ENCODE data around the gene HASPIN.

The HASPIN gene

GRCh38 chr17:3748576-3748975 lies 24.9 kb downstream of the HASPIN start:
- FAIRE-seq = no peak
- TF ChIP-seq POLR2A (IDR thresholded peaks at IDR 0.05; ENCODE audit: low read depth, low read length) = no peak
- no peak for TF ChIP-seq SPI1 (IDR thresholded peaks at IDR 0.05; ENCODE audit: low read depth, low read length)
- TF ChIP-seq POLR2AphosphoS5 (IDR thresholded peaks at IDR 0.05; ENCODE audit: low read depth, low read length) = no peak
- no peak for TF ChIP-seq TAF1 (IDR thresholded peaks at IDR 0.05; ENCODE audit: low read depth, low read length)
- no peak for TF ChIP-seq PAX5 (IDR thresholded peaks at IDR 0.05; ENCODE audit: insufficient read depth, low read length, severe bottlenecking)
- TF ChIP-seq POU2F2 (IDR thresholded peaks at IDR 0.05; ENCODE audit: low read depth, low read length) = no peak
- no peak for DNase-seq (ENCODE audit: insufficient read length, low spot score)

- no peak for TF ChIP-seq POLR2A (IDR thresholded peaks at IDR 0.05; ENCODE audit: low read depth, low read length)
- no peak for TF ChIP-seq POU2F2 (IDR thresholded peaks at IDR 0.05; ENCODE audit: low read depth, low read length)
- no peak for TF ChIP-seq TAF1 (IDR thresholded peaks at IDR 0.05; ENCODE audit: low read depth, low read length)
- TF ChIP-seq SPI1 (IDR thresholded peaks at IDR 0.05; ENCODE audit: low read depth, low read length) = no peak
- no peak for TF ChIP-seq POLR2AphosphoS5 (IDR thresholded peaks at IDR 0.05; ENCODE audit: low read depth, low read length)
- DNase-seq (ENCODE audit: insufficient read length, low spot score) (no peak), FAIRE-seq (no peak)
Observed at GRCh38 chr17:3750296-3750695, 26.6 kb downstream of the HASPIN start.

DNA sequence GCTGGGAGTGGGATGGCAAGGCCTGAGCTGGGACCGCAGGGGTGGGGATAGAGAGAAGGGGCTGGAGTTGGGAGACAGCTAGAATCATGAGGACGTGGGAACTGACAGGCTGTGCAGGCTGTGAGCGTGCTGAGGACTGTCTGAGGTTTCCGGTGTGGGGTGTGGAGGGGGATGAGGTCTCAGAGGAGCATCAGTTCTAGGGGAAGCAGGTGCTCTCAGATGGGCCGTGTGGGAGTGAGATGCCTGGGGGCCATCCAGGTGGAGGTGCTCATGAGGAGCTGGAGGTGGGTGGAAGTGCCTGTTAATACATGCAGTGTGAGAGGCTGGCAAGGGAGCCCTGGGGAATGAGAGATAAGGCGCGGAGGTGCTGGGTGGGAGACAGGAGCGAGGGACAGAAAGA lies 27.2 kb downstream of the HASPIN start:
- TF ChIP-seq PAX5 (IDR thresholded peaks at IDR 0.05; ENCODE audit: insufficient read depth, low read length, severe bottlenecking) (no peak), POLR2A (IDR thresholded peaks at IDR 0.05; ENCODE audit: low read depth, low read length) (no peak), POU2F2 (IDR thresholded peaks at IDR 0.05; ENCODE audit: low read depth, low read length) (no peak), SPI1 (IDR thresholded peaks at IDR 0.05; ENCODE audit: low read depth, low read length) (no peak), POLR2AphosphoS5 (IDR thresholded peaks at IDR 0.05; ENCODE audit: low read depth, low read length) (no peak), TAF1 (IDR thresholded peaks at IDR 0.05; ENCODE audit: low read depth, low read length) (no peak)
- FAIRE-seq (peak; percentile 79), DNase-seq (ENCODE audit: insufficient read length, low spot score) (no peak)

DNA sequence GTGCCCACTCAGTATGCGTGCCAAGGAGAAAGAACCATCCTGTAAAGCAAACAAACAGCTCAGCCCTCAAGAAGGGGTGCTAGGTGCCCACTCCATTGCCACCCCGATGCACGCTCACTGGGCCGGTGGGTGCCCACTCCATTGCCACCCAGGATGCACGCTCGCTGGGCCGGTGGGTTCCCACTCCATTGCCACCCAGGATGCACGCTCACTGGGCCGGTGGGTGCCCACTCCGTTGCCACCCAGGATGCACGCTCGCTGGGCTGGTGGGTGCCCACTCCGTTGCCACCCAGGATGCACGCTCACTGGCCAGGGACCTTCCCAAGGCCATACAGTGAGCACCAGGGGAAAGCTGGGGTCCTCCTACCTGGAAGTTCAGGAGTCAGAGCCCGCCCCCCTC lies 28.1 kb downstream of the HASPIN start:
- DNase-seq (ENCODE audit: insufficient read length, low spot score) (no peak), FAIRE-seq (no peak)
- TF ChIP-seq PAX5 (IDR thresholded peaks at IDR 0.05; ENCODE audit: insufficient read depth, low read length, severe bottlenecking) (no peak), POU2F2 (IDR thresholded peaks at IDR 0.05; ENCODE audit: low read depth, low read length) (no peak), POLR2A (IDR thresholded peaks at IDR 0.05; ENCODE audit: low read depth, low read length) (no peak), POLR2AphosphoS5 (IDR thresholded peaks at IDR 0.05; ENCODE audit: low read depth, low read length) (no peak), SPI1 (IDR thresholded peaks at IDR 0.05; ENCODE audit: low read depth, low read length) (no peak), TAF1 (IDR thresholded peaks at IDR 0.05; ENCODE audit: low read depth, low read length) (no peak)

DNA sequence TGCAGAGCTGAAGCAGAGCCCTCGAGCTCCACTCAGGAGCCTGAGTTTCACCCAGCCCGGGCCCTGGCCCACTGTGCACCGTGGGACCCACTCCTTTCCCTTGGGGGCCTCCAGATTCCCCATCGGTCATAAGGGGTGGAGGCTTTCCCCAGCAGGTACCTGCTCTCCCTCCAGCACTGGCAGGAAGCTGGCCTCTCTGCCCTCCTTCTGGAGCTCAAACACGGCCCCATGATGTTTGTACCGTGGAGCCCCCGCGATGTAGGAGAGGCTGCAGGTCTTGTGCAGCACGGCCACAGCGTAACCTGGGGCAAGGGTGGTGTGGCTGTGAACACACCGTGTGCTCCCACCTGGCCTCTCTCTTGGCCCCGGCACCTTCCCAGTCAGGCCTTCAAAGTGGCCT lies 29.9 kb downstream of the HASPIN start:
- no peak for DNase-seq (ENCODE audit: insufficient read length, low spot score)
- TF ChIP-seq TAF1 (IDR thresholded peaks at IDR 0.05; ENCODE audit: low read depth, low read length) (no peak), PAX5 (IDR thresholded peaks at IDR 0.05; ENCODE audit: insufficient read depth, low read length, severe bottlenecking) (no peak), POU2F2 (IDR thresholded peaks at IDR 0.05; ENCODE audit: low read depth, low read length) (no peak), POLR2A (IDR thresholded peaks at IDR 0.05; ENCODE audit: low read depth, low read length) (no peak), SPI1 (IDR thresholded peaks at IDR 0.05; ENCODE audit: low read depth, low read length) (no peak), POLR2AphosphoS5 (IDR thresholded peaks at IDR 0.05; ENCODE audit: low read depth, low read length) (no peak)
- no peak for FAIRE-seq

DNA sequence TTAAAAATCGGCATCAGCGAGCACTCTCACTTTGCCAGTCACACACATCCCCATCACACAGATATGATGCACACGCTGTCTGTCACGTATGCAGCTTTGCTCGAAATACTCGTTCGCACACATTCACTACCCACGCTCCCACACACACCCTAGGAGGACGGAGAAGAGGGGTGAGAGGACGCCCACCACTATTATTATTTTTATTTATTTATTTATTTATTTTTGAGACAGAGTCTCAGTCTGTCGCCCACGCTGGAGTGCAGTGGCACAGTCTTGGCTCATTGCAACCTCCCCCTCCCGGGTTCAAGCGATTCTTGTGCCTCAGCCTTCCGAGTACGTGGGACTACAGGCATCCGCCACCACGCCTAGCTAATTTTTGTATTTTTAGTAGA lies 30.4 kb downstream of the HASPIN start:
- peak; percentile 45 for FAIRE-seq
- no peak for TF ChIP-seq POU2F2 (IDR thresholded peaks at IDR 0.05; ENCODE audit: low read depth, low read length)
- no peak for TF ChIP-seq POLR2A (IDR thresholded peaks at IDR 0.05; ENCODE audit: low read depth, low read length)
- no peak for TF ChIP-seq POLR2AphosphoS5 (IDR thresholded peaks at IDR 0.05; ENCODE audit: low read depth, low read length)
- TF ChIP-seq TAF1 (IDR thresholded peaks at IDR 0.05; ENCODE audit: low read depth, low read length) = no peak
- TF ChIP-seq PAX5 (IDR thresholded peaks at IDR 0.05; ENCODE audit: insufficient read depth, low read length, severe bottlenecking) = no peak
- no peak for TF ChIP-seq SPI1 (IDR thresholded peaks at IDR 0.05; ENCODE audit: low read depth, low read length)

DNA sequence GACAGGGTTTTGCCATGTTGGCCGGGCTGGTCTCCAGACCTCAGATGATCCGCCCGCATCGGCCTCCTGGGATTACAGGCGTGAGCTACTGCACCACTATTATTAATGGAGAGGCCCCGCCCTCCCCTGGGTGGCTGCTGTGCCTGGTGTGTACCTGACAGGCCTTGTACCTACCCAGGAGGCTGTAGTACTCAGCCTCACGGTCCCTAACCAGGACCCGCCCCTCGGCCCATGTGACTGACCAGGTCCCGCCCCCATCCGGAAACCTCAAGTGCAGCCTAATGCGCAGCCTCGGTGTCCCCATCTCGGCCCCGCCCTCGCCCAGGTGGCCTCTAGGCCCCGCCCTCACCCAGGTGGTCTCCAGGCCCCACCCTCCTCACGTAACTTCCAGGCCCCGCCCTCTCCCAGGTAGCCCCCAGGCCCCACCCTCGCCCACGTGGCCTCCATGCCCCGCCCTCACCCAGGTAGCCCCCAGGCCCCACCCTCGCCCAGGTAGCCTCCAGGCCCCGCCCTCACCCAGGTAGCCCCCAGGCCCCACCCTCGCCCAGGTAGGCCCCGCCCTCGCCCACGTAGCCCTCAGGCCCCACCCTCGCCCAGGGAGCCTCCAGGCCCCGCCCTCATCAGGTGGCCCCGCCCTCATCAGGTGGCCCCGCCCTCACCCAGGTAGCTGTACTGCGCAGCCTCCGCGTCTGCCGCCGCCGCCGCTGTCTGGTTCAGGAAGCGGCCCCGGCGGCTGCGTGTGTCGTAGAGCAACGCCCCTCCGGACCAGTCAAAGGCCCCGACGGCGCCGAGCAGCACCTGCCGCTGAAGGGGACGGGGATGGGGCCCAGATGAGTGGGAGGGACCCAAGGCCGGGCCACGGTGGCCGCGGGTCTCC lies 31.0 kb downstream of the HASPIN start:
- peak; percentile 85 for DNase-seq (ENCODE audit: insufficient read length, low spot score)
- peak; percentile 65 for FAIRE-seq
- TF ChIP-seq POU2F2 (IDR thresholded peaks at IDR 0.05; ENCODE audit: low read depth, low read length) = no peak
- no peak for TF ChIP-seq SPI1 (IDR thresholded peaks at IDR 0.05; ENCODE audit: low read depth, low read length)
- no peak for TF ChIP-seq POLR2A (IDR thresholded peaks at IDR 0.05; ENCODE audit: low read depth, low read length)
- no peak for TF ChIP-seq POLR2AphosphoS5 (IDR thresholded peaks at IDR 0.05; ENCODE audit: low read depth, low read length)
- no peak for TF ChIP-seq PAX5 (IDR thresholded peaks at IDR 0.05; ENCODE audit: insufficient read depth, low read length, severe bottlenecking)
- TF ChIP-seq TAF1 (IDR thresholded peaks at IDR 0.05; ENCODE audit: low read depth, low read length) = no peak

More for the DNA sequence above, 30.4 kb downstream of the HASPIN start:
- DNase-seq (ENCODE audit: insufficient read length, low spot score) = no peak

DNA sequence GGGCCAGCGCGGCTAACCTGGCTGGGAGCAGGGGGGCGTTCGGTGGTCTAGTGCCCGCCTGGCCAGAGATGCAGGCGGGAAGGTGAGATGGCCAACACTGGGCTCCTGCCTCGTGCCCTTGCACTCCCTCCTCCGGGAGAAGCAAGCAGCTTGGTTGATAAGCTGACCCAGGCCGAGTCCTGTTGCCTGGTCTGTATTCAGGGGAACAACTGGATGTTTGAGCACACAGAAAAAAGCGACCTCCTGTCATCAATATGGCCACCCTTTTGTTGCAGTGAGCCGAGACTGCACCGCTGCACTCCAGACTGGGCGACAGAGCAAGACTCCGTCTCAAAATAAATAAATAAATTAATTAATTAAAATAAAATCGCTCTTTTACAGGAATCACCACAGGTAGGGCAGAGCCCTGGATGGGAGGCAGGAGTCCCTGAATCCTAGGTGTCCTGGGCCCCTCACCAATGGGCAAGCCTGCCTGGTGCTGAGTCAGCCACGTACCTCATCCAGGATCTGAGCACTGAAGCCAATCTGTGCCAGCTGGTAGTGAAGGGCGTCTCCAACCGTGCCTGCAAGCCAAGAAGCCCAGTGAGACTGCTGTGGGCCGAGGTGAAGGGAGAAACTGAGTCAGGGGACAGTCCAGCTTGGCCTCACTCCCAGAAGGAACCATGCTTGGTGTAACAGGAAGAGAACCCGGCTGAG lies 31.8 kb downstream of the HASPIN start:
- DNase-seq (ENCODE audit: insufficient read length, low spot score) (no peak), FAIRE-seq (no peak)
- TF ChIP-seq POLR2AphosphoS5 (IDR thresholded peaks at IDR 0.05; ENCODE audit: low read depth, low read length) (no peak), POLR2A (IDR thresholded peaks at IDR 0.05; ENCODE audit: low read depth, low read length) (no peak), TAF1 (IDR thresholded peaks at IDR 0.05; ENCODE audit: low read depth, low read length) (no peak)

DNA sequence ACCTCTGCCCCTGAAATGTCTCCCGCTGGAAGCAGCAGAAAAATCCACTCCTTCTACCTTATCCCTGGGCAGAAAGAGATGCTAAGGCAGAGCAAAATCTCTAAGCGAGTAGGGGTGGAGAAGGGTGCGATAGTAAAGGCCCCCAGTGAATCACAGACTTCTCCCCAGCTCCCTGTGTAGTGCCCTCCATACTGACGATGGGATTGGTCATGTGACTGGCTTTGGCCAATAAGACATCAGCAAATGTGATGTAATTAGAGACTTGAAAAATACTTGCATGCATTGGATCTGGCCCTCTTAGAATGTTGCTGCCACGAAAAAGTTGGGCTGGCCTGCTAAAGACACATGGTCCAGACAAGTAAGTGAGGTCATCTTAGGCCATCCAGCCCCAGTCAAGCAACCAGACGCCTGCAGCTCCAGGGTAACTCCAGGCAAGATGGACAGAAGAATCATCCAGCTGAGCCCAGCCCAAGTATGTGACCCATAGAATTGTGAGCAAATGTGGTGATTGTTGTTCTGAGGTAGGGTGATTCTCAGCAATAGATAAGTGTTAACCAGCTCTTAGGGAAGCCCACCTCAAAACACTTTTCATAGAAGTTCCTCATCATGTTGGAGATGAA lies 36.0 kb downstream of the HASPIN start:
- TF ChIP-seq POLR2A (IDR thresholded peaks at IDR 0.05; ENCODE audit: low read depth, low read length) (no peak), PAX5 (IDR thresholded peaks at IDR 0.05; ENCODE audit: insufficient read depth, low read length, severe bottlenecking) (no peak), SPI1 (IDR thresholded peaks at IDR 0.05; ENCODE audit: low read depth, low read length) (no peak), POLR2AphosphoS5 (IDR thresholded peaks at IDR 0.05; ENCODE audit: low read depth, low read length) (no peak), POU2F2 (IDR thresholded peaks at IDR 0.05; ENCODE audit: low read depth, low read length) (no peak), TAF1 (IDR thresholded peaks at IDR 0.05; ENCODE audit: low read depth, low read length) (no peak)
- FAIRE-seq (no peak), DNase-seq (ENCODE audit: insufficient read length, low spot score) (no peak)
